ENCODE results near the gene RAB11FIP4.

GRCh38 chr17:31424944-31425281, 33.4 kb downstream of the RAB11FIP4 start:
- no peak for TF ChIP-seq EZH2 (IDR thresholded peaks at IDR 0.05; ENCODE audit: low read length, missing control alignments)
- TF ChIP-seq, protein P1, sequence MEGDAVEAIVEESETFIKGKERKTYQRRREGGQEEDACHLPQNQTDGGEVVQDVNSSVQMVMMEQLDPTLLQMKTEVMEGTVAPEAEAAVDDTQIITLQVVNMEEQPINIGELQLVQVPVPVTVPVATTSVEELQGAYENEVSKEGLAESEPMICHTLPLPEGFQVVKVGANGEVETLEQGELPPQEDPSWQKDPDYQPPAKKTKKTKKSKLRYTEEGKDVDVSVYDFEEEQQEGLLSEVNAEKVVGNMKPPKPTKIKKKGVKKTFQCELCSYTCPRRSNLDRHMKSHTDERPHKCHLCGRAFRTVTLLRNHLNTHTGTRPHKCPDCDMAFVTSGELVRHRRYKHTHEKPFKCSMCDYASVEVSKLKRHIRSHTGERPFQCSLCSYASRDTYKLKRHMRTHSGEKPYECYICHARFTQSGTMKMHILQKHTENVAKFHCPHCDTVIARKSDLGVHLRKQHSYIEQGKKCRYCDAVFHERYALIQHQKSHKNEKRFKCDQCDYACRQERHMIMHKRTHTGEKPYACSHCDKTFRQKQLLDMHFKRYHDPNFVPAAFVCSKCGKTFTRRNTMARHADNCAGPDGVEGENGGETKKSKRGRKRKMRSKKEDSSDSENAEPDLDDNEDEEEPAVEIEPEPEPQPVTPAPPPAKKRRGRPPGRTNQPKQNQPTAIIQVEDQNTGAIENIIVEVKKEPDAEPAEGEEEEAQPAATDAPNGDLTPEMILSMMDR (conservative IDR thresholded peaks at IDR 0.05 in 1 of 2, IDR thresholded peaks at IDR 0.05 in 1 of 2; ENCODE audit: low read depth in 1 of 2, low read length in 2 of 2): no peak
